ENCODE measurements around the gene PODXL. TPM values are rescaled to one million over a fixed set of nuclear protein-coding genes. Genes with fewer than 3 reads are reported as not detected.
"Not testable (repeated sequence)": the region's sequence is repeated elsewhere in the genome, so short reads cannot be mapped to it uniquely, and the experiment has no call there.

Gene PODXL
- total and polyA plus RNA-seq, 2 experiments from 2014 or later = 220 to 727 TPM

DNA sequence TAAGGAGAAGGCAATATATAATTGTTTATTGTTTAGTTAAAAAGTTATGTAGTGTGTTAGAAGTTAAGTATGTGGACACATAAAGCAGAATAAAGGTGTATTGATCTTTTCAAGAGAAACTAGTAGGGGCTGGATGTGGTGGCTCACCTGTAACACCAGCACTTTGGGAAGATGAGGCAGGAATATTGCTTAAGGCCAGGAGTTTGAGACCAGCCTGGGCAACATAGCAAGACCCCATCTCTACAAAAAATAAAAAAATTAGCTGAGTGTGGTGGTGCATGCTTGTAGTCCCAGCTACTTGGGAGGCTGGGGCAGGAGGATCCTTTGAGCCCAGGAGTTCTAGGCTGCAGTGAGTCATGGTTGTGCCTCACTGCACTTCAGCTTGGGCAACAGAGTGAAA is 93.7 kb downstream of the PODXL start:
- H3K27ac ChIP-seq (ENCODE audit: low read depth); H3K27me3 ChIP-seq (ENCODE audit: insufficient read depth); H3K4me2 ChIP-seq; H3K4me1 Mint-ChIP-seq; H4K20me1 ChIP-seq (replicated peaks; ENCODE audit: insufficient read depth); H3K4me1 ChIP-seq (ENCODE audit: insufficient read depth); H3K9me3 Mint-ChIP-seq; H3K9me2 ChIP-seq (ENCODE audit: insufficient read depth); H3K27me3 Mint-ChIP-seq (ENCODE audit: insufficient read depth, low read depth, poor library complexity); H2AFZ ChIP-seq; H3K27ac Mint-ChIP-seq; ATAC-seq; H3K36me3 ChIP-seq (ENCODE audit: insufficient read depth); DNase-seq (ENCODE audit: low spot score); H3K79me2 ChIP-seq (replicated peaks; ENCODE audit: insufficient read depth); H3K4me3 ChIP-seq; H3K4me3 Mint-ChIP-seq; H3F3A ChIP-seq (replicated peaks; ENCODE audit: low read depth): not testable (repeated sequence)
- H3K36me3 Mint-ChIP-seq (ENCODE audit: low read depth) = peaks cover 36% of the 10 kb centered on the region

- Mint-ChIP-seq H3K9me3 (no peaks in the 10 kb centered on the region), H3K36me3 (ENCODE audit: low read depth) (peaks cover 30% of the 10 kb centered on the region; the same call in 2 of the 3 replicates), H3K4me3 (no peak overlapping the region), H3K27me3 (ENCODE audit: insufficient read depth, low read depth, poor library complexity) (no peaks in the 10 kb centered on the region), H3K4me1 (no peaks in the 10 kb centered on the region), H3K27ac (no peak overlapping the region)
- Histone ChIP-seq H3K36me3 (ENCODE audit: insufficient read depth) (peaks cover 6% of the 10 kb centered on the region; the same call in 1 of the 2 replicates), H3K4me1 (ENCODE audit: insufficient read depth) (no peaks in the 10 kb centered on the region), H3K4me3 (no peak overlapping the region), H3K27ac (ENCODE audit: low read depth) (no peak overlapping the region), H4K20me1 (replicated peaks; ENCODE audit: insufficient read depth) (no peaks in the 10 kb centered on the region), H2AFZ (no peak overlapping the region), H3K4me2 (no peak overlapping the region), H3K9me2 (ENCODE audit: insufficient read depth) (no peaks in the 10 kb centered on the region), H3K79me2 (replicated peaks; ENCODE audit: insufficient read depth) (no peaks in the 10 kb centered on the region), H3K27me3 (ENCODE audit: insufficient read depth) (no peaks in the 10 kb centered on the region), H3F3A (replicated peaks; ENCODE audit: low read depth) (no peaks in the 10 kb centered on the region)
- ATAC-seq (no peak), DNase-seq (ENCODE audit: low spot score) (no peak)
- TF ChIP-seq EZH2phosphoT487 (IDR thresholded peaks at IDR 0.05; ENCODE audit: unreplicated experiment) (no peak), JUNB (IDR thresholded peaks at IDR 0.05; ENCODE audit: unreplicated experiment) (no peak), NANOG (IDR thresholded peaks at IDR 0.05; ENCODE audit: borderline replicate concordance) (no peak), EZH2 (IDR thresholded peaks at IDR 0.05; ENCODE audit: low read depth, unreplicated experiment) (no peak), REST (IDR thresholded peaks at IDR 0.05; ENCODE audit: unreplicated experiment) (no peak), POLR2AphosphoS5 (IDR thresholded peaks at IDR 0.05; ENCODE audit: low read depth) (no peak), ETS1 (IDR thresholded peaks at IDR 0.05) (no peak), ZNF114 (CRISPR knock-in tag; IDR thresholded peaks at IDR 0.05) (no peak), STAT1 (IDR thresholded peaks at IDR 0.05; ENCODE audit: unreplicated experiment) (no peak), ZNF331 (CRISPR knock-in tag; IDR thresholded peaks at IDR 0.05; ENCODE audit: low read depth) (no peak)
- TF ChIP-seq, protein P1, sequence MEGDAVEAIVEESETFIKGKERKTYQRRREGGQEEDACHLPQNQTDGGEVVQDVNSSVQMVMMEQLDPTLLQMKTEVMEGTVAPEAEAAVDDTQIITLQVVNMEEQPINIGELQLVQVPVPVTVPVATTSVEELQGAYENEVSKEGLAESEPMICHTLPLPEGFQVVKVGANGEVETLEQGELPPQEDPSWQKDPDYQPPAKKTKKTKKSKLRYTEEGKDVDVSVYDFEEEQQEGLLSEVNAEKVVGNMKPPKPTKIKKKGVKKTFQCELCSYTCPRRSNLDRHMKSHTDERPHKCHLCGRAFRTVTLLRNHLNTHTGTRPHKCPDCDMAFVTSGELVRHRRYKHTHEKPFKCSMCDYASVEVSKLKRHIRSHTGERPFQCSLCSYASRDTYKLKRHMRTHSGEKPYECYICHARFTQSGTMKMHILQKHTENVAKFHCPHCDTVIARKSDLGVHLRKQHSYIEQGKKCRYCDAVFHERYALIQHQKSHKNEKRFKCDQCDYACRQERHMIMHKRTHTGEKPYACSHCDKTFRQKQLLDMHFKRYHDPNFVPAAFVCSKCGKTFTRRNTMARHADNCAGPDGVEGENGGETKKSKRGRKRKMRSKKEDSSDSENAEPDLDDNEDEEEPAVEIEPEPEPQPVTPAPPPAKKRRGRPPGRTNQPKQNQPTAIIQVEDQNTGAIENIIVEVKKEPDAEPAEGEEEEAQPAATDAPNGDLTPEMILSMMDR (conservative IDR thresholded peaks at IDR 0.05; ENCODE audit: low read depth in 2 of 2) = no peak
Measured at GRCh38 chr7:131462059-131462458, 94.4 kb downstream of the PODXL start.
